Nephron (organoid): ENCODE measurements around the gene STARD5.
A peak's percentile ranks its signal among the peaks of the same experiment; 100 is the strongest.

Experiments
- H3K27ac Mint-ChIP-seq, 3 experiments: 2 replicates each; pipeline ENCODE4 v1.8.0; 2020; ENCODE audit warnings: mixed read lengths in 3 of 3, mild to moderate bottlenecking in 2 of 3, moderate library complexity in 1 of 3
- H3K27me3 Mint-ChIP-seq: 2 replicates; pipeline ENCODE4 v1.8.0; 2021; ENCODE audit warnings: low read depth, mild to moderate bottlenecking, moderate library complexity, mixed read lengths
- H3K36me3 Mint-ChIP-seq: 2 replicates; pipeline ENCODE4 v1.8.0; 2020; ENCODE audit warnings: low read depth, mixed read lengths
- H3K4me1 Mint-ChIP-seq: 2 replicates; pipeline ENCODE4 v1.8.0; 2020; ENCODE audit warnings: mixed read lengths
- H3K4me3 Mint-ChIP-seq, 3 experiments: 2 replicates each; pipeline ENCODE4 v1.8.0; 2020; ENCODE audit warnings: mild to moderate bottlenecking in 3 of 3, mixed read lengths in 3 of 3, moderate library complexity in 2 of 3
- H3K9me3 Mint-ChIP-seq: 2 replicates; pipeline ENCODE4 v1.8.0; 2020; ENCODE audit warnings: mixed read lengths
- TF ChIP-seq, protein P1 (sequence below), 3 experiments: fragments of 200-600 bp; sonication (generic); IDR thresholded peaks; one replicate each; pipeline ENCODE4 v1.5.0; 2021; ENCODE audit warnings: antibody characterized with exemption in 3 of 3; ENCODE audit not compliant: unreplicated experiment in 3 of 3

STARD5 gene

DNA sequence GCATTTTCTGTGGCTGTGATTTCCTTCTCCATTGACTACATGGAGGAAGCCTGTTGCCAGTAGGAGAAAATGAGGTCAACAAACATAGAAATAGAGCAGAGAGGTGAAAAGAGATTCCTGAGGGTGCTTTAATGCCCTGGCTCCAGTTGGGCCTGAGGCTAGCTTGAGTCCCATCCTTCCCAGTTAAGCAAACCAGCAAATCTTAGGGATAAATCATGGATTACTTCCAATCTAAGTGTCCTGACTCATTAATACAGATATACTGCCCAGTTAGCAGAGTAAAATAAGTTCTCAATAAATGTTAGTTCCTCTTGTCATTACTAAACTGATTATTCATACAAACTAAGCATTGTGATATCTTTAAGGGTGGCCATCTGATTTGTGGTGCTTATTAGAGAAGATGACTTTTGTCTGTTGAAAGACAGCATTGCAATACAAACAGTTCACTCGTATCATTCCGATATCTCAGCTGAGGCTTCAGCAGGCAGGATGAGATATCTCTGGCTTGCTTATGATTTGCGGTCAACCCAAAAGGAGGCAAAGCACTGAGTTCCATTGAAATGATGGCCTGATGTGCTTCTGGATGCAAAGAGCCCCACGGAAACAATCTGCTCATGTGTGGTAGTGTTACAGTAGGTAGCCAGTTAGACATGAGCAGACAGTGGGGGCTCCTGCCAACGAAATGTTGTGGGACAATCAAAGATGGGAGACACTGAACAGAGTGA lies 6.6 kb upstream of the STARD5 start:
- no peaks in the 10 kb centered on the region for H3K36me3 Mint-ChIP-seq
- H3K4me3 Mint-ChIP-seq = no peak overlapping the region
- TF ChIP-seq, protein P1, sequence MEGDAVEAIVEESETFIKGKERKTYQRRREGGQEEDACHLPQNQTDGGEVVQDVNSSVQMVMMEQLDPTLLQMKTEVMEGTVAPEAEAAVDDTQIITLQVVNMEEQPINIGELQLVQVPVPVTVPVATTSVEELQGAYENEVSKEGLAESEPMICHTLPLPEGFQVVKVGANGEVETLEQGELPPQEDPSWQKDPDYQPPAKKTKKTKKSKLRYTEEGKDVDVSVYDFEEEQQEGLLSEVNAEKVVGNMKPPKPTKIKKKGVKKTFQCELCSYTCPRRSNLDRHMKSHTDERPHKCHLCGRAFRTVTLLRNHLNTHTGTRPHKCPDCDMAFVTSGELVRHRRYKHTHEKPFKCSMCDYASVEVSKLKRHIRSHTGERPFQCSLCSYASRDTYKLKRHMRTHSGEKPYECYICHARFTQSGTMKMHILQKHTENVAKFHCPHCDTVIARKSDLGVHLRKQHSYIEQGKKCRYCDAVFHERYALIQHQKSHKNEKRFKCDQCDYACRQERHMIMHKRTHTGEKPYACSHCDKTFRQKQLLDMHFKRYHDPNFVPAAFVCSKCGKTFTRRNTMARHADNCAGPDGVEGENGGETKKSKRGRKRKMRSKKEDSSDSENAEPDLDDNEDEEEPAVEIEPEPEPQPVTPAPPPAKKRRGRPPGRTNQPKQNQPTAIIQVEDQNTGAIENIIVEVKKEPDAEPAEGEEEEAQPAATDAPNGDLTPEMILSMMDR (IDR thresholded peaks at IDR 0.05; ENCODE audit: unreplicated experiment in 3 of 3) = no peak
- no peaks in the 10 kb centered on the region for H3K9me3 Mint-ChIP-seq
- H3K27me3 Mint-ChIP-seq = peaks cover 9% of the 10 kb centered on the region
- H3K27ac Mint-ChIP-seq = peak overlapping the region in 2 of 3 experiments; percentile 69
- peaks cover 24% of the 10 kb centered on the region for H3K4me1 Mint-ChIP-seq

DNA sequence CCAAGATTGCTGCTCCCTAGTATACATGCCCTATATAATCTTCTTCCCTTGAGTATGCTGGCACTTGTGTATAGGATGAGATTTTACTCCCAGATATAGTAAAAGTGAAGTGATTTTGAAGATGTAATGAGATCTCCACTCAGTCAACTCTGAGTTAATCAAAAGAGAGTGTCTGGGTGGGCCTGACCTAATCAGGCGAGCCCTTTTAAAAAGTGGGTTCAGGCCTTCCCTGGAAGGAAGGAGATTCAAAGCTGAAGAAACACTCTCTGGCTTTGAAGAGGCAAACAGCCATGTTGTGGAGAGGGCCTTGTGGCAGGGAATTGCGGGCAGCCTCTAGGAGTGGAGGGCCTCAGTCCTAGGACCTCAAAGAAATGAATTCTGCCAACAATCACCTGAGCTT lies 5.5 kb upstream of the STARD5 start:
- TF ChIP-seq, protein P1 (IDR thresholded peaks at IDR 0.05; ENCODE audit: unreplicated experiment in 3 of 3) = no peak
- peaks cover 17% of the 10 kb centered on the region for H3K27me3 Mint-ChIP-seq
- peak overlapping the region in 1 of 3 experiments; percentile 9 for H3K4me3 Mint-ChIP-seq
- peaks cover 16% of the 10 kb centered on the region for H3K4me1 Mint-ChIP-seq
- H3K27ac Mint-ChIP-seq = no peak overlapping the region
- H3K36me3 Mint-ChIP-seq = no peaks in the 10 kb centered on the region
- H3K9me3 Mint-ChIP-seq = no peaks in the 10 kb centered on the region

DNA sequence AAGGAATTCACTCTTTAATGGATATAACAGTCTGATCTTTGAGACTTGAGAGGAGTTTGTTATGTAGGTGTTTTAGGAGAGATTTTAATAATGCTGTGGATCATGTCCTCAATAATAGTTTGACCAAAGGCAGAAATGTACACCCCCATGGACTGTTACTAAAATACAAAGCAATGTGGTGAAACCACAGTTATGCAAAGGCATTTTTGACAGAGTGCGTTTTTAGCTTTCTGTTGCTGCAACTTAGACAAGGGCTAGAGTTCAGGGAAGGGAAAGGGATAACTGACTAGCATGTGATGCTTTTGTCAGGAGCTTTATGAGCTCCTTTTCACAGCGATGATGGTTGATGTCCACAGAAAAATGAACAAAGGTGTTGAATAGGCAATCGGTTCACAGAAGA lies 3.6 kb upstream of the STARD5 start:
- peaks cover 16% of the 10 kb centered on the region for H3K27me3 Mint-ChIP-seq

DNA sequence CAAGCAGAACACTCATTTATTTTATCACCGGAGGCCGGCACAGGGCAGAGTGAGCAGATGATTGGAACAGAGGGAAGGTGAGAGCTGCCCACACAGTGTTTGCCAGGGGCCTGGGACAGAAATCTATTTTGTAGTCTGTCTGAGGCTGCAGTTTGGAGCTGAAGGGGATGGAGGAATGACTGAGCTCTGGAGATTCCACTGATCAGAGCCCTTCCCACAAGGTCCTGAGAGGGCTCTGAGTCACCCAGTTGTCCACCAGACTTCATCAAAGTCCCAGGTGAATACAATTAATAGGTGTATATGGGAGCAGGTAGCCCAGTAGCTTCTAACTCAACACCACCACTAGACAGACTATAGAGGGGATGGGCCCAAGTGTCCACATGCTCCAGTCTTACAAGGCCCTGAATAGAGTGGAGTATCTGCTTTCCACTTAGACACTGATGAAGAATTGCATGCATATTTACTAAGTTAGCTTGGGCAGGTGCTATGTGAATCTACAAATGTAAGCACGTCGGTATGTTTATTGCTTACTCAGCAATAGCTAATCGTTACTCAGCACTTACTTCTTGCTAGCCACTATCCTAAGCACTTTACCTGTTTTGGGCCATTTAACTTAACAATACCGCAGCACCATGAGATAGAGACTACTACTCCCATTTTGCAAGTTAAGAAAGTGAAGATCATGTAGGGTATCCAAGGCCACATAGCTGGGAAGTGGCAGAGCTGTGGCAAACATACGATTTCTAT lies 2.7 kb upstream of the STARD5 start:
- H3K36me3 Mint-ChIP-seq = no peaks in the 10 kb centered on the region
- no peak overlapping the region for H3K4me3 Mint-ChIP-seq
- peaks cover 16% of the 10 kb centered on the region for H3K27me3 Mint-ChIP-seq
- TF ChIP-seq, protein P1 (IDR thresholded peaks at IDR 0.05; ENCODE audit: unreplicated experiment in 3 of 3) = no peak
- H3K4me1 Mint-ChIP-seq = peaks cover 16% of the 10 kb centered on the region
- no peaks in the 10 kb centered on the region for H3K9me3 Mint-ChIP-seq
- no peak overlapping the region for H3K27ac Mint-ChIP-seq

More for the DNA sequence above, 3.6 kb upstream of the STARD5 start:
- peaks cover 16% of the 10 kb centered on the region for H3K4me1 Mint-ChIP-seq
- H3K4me3 Mint-ChIP-seq = no peak overlapping the region
- H3K9me3 Mint-ChIP-seq = no peaks in the 10 kb centered on the region
- TF ChIP-seq, protein P1 (IDR thresholded peaks at IDR 0.05; ENCODE audit: unreplicated experiment in 3 of 3) = no peak
- H3K27ac Mint-ChIP-seq = no peak overlapping the region
- no peaks in the 10 kb centered on the region for H3K36me3 Mint-ChIP-seq

DNA sequence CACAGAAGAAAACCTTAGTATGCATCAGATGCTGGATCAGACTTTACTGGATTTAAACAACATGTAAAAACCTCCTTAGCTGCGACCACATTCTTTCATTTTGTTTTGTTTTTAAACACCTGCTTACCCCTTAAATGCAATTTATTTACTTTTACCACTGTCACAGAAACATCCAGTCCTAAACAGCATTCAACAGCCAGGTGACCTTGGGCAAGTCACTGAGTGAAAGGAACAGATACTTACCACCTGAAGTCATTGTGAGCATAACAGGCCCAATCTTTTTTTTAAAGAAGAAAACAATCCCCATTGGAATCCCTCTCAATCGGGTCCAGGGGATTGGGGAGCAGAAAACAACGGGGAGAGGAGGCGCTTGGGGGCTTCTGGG lies 390 bp downstream of the STARD5 start:
- Mint-ChIP-seq H3K36me3 (no peaks in the 10 kb centered on the region), H3K4me3 (peak overlapping the region; percentile 92 to 97 (median 94)), H3K4me1 (peaks cover 6% of the 10 kb centered on the region), H3K27ac (no peak overlapping the region), H3K9me3 (no peaks in the 10 kb centered on the region), H3K27me3 (peaks cover 11% of the 10 kb centered on the region)
- TF ChIP-seq, protein P1 (IDR thresholded peaks at IDR 0.05; ENCODE audit: unreplicated experiment in 3 of 3) = no peak
